ENCODE measurements around the gene FOXP1.
A peak's percentile ranks its signal among the peaks of the same experiment; 100 is the strongest.

Gene FOXP1

GRCh38 chr3:71168121-71168721 lies 415.3 kb downstream of the FOXP1 start:
- Histone ChIP-seq H3K27me3 (replicated peaks) (no peaks in the 10 kb centered on the region), H3K27ac (peak overlapping the region; percentile 80), H3K4me3 (ENCODE audit: low read depth, low read length) (no peak overlapping the region), H3K36me3 (replicated peaks) (no peaks in the 10 kb centered on the region)
- peak; percentile 64 for DNase-seq
- TF ChIP-seq CTCF (IDR thresholded peaks at IDR 0.05; ENCODE audit: low read depth, low read length, missing control alignments) = no peak
- in situ Hi-C loops (cut with HindIII; ENCODE audit: low pct_ligation_motif_present, low sequenced_read_pairs) = no loop called here

DNA sequence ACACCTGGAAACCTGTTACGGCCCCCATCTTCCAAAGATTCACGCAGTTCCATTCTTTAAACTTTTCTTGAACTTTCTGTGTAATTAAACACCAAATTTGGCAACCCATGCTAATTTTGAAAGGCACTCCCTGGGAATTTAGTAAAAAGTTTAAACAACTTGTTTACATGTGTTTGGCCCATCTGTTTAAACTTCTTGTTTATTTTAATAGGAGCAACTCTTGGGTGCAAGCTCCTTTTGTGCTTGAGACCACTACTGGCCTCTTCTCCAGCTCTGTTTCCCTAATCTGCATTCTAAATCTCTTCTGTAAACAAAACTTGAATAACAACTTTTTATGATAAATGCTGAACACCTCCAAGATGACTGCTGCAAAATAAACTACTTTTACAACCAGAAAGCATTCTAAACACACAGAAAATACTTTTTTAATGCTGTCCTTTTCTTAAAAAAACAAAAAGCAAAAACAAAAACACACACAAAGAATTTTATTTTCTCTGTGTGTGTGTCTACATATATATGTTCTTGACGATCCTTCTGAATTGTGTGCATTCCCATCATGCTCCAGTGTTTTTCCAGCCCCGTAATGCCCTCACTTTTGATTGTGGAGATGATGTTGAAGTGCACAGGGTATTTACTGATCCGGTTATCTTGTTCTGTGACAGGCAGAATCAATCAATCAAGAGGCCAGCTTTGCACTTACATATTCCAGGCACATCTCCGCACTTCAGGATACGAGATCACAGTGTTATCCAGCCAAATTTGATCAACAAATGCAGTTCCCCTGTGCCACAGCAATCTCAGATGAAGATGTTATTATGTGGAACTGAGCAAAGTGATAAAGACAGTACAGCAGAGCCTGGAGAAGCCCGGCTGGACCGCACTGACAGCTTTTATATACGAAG lies 416.9 kb downstream of the FOXP1 start:
- TF ChIP-seq CTCF (IDR thresholded peaks at IDR 0.05; ENCODE audit: low read depth, low read length, missing control alignments) = no peak
- H3K27ac ChIP-seq = no peak overlapping the region
- in situ Hi-C loops (cut with HindIII; ENCODE audit: low pct_ligation_motif_present, low sequenced_read_pairs) = no loop called here
- no peaks in the 10 kb centered on the region for H3K27me3 ChIP-seq (replicated peaks)
- no peaks in the 10 kb centered on the region for H3K36me3 ChIP-seq (replicated peaks)
- no peak overlapping the region for H3K4me3 ChIP-seq (ENCODE audit: low read depth, low read length)
- DNase-seq = no peak

GRCh38 chr3:71164881-71165280 lies 418.6 kb downstream of the FOXP1 start:
- no peaks in the 10 kb centered on the region for H3K36me3 ChIP-seq (replicated peaks)
- no peak overlapping the region for H3K4me3 ChIP-seq (ENCODE audit: low read depth, low read length)
- in situ Hi-C loops (cut with HindIII; ENCODE audit: low pct_ligation_motif_present, low sequenced_read_pairs) = no loop called here

DNA sequence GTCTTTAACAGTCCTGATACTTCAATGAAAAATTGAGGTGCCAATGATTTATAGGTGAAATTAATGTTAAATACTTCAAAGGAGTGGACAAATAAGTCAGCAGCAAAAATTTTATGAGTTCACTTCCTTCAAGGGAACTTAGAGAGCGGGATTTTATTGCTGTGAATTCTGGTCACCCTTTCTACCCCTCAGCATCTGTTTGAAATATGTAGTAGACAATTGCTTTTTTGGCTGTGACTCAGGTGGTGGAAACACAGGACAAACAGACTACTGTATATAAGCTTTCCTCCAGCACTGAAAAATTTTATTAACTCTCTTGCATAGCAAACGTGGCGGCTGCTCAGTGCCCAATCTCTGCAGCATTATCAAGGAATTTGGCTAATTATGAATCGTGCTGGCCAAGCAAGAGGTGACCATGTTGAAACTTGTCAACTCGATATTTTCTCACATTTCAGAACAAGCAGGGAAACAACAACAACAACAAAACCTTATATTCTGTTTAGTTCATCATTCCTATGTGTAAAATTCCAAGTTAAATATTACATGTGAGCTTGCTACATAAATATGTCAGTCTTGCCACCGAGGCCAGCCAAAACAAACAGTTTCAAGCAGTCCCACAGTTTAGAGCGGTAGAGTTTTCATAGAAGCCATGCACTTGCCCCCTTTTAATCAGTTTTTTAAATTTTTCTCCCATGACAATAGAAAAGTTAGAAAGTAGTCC lies 420.2 kb downstream of the FOXP1 start:
- no peak overlapping the region for H3K4me3 ChIP-seq (ENCODE audit: low read depth, low read length)
- TF ChIP-seq CTCF (IDR thresholded peaks at IDR 0.05; ENCODE audit: low read depth, low read length, missing control alignments) = no peak
- H3K27ac ChIP-seq = peak overlapping the region; percentile 79
- no peaks in the 10 kb centered on the region for H3K36me3 ChIP-seq (replicated peaks)
- H3K27me3 ChIP-seq (replicated peaks) = no peaks in the 10 kb centered on the region
- in situ Hi-C loops (cut with HindIII; ENCODE audit: low pct_ligation_motif_present, low sequenced_read_pairs) = no loop called here
- DNase-seq = peak; percentile 76

More at GRCh38 chr3:71164881-71165280, 418.6 kb downstream of the FOXP1 start:
- Histone ChIP-seq H3K27me3 (replicated peaks) (no peaks in the 10 kb centered on the region), H3K27ac (no peak overlapping the region)
- no peak for TF ChIP-seq CTCF (IDR thresholded peaks at IDR 0.05; ENCODE audit: low read depth, low read length, missing control alignments)
- DNase-seq = no peak

- TF ChIP-seq CTCF (IDR thresholded peaks at IDR 0.05; ENCODE audit: low read depth, low read length, missing control alignments) = no peak
- Histone ChIP-seq H3K36me3 (replicated peaks) (no peaks in the 10 kb centered on the region), H3K27ac (no peak overlapping the region), H3K4me3 (ENCODE audit: low read depth, low read length) (no peak overlapping the region), H3K27me3 (replicated peaks) (no peaks in the 10 kb centered on the region)
- in situ Hi-C loops (cut with HindIII; ENCODE audit: low pct_ligation_motif_present, low sequenced_read_pairs) = no loop called here
- DNase-seq = no peak
Observed at GRCh38 chr3:71162221-71162620, 421.3 kb downstream of the FOXP1 start.
